Renal cortex interstitium (tissue), 15 donors: ENCODE results near the gene SYNM. TPM values are rescaled to one million over a fixed set of nuclear protein-coding genes. Genes with fewer than 3 reads are reported as not detected.
"Not testable (repeated sequence)": the region's sequence is repeated elsewhere in the genome, so short reads cannot be mapped to it uniquely, and the experiment has no call there.

ENCODE experiments used
- DNase-seq, 11 donors: peaks; one replicate each; pipeline ENCODE4 v3.0.0-alpha.2; 2013; ENCODE audit warnings: low read depth in 9 of 11, low spot score in 4 of 11; ENCODE audit errors: extremely low read depth in 1 of 11
- long read RNA-seq, 16 experiments: transcript quantifications; one replicate each; lab custom pipeline, GENCODE V29; 2026
- polyA plus RNA-seq, 3 donors: library from polyadenylated mRNA; unstranded; fragments of 120-200 nt; gene quantifications; one replicate each; pipeline ENCODE4 v1.2.1, GENCODE V29; 2013; ENCODE audit not compliant: insufficient read length in 3 of 3

The SYNM gene, protein sequence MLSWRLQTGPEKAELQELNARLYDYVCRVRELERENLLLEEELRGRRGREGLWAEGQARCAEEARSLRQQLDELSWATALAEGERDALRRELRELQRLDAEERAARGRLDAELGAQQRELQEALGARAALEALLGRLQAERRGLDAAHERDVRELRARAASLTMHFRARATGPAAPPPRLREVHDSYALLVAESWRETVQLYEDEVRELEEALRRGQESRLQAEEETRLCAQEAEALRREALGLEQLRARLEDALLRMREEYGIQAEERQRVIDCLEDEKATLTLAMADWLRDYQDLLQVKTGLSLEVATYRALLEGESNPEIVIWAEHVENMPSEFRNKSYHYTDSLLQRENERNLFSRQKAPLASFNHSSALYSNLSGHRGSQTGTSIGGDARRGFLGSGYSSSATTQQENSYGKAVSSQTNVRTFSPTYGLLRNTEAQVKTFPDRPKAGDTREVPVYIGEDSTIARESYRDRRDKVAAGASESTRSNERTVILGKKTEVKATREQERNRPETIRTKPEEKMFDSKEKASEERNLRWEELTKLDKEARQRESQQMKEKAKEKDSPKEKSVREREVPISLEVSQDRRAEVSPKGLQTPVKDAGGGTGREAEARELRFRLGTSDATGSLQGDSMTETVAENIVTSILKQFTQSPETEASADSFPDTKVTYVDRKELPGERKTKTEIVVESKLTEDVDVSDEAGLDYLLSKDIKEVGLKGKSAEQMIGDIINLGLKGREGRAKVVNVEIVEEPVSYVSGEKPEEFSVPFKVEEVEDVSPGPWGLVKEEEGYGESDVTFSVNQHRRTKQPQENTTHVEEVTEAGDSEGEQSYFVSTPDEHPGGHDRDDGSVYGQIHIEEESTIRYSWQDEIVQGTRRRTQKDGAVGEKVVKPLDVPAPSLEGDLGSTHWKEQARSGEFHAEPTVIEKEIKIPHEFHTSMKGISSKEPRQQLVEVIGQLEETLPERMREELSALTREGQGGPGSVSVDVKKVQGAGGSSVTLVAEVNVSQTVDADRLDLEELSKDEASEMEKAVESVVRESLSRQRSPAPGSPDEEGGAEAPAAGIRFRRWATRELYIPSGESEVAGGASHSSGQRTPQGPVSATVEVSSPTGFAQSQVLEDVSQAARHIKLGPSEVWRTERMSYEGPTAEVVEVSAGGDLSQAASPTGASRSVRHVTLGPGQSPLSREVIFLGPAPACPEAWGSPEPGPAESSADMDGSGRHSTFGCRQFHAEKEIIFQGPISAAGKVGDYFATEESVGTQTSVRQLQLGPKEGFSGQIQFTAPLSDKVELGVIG (N-terminal part only)
- 1 to 10 TPM; 1.8 to 2.2 (median 1.9) TPM for polyA plus RNA-seq
- long read RNA-seq, donor 1 = 0 reads
- long read RNA-seq, donor 2, full-length matches to known transcripts = 1 of 1 reads
- long read RNA-seq, donor 2, partial matches to known transcripts = 0 of 1 reads
- long read RNA-seq, donor 2, other reads (novel, unspliced or antisense) = 0 of 1 reads
- long read RNA-seq, donor 3, full-length matches to known transcripts = 1 of 1 reads
- long read RNA-seq, donor 3, partial matches to known transcripts = 0 of 1 reads
- long read RNA-seq, donor 3, other reads (novel, unspliced or antisense) = 0 of 1 reads
- long read RNA-seq, donor 4 = 0 reads
- long read RNA-seq, donor 5 = 0 reads
- long read RNA-seq, donor 6 = 0 reads
- long read RNA-seq, donor 7 = 0 reads
- long read RNA-seq, donor 8 = 0 reads
- long read RNA-seq, donor 9 = 0 reads
- long read RNA-seq, donor 10, full-length matches to known transcripts = 3 of 3 reads
- long read RNA-seq, donor 10, partial matches to known transcripts = 0 of 3 reads
- long read RNA-seq, donor 10, other reads (novel, unspliced or antisense) = 0 of 3 reads
- long read RNA-seq, donor 11 = 0 reads
- long read RNA-seq, donor 12 = 0 reads
- long read RNA-seq, donor 13 = 0 reads
- long read RNA-seq, donor 14 = 0 reads
- long read RNA-seq, donor 15 = 0 reads
- long read RNA-seq, donor 16 = 0 reads

GRCh38 chr15:99104788-99105513 is at the start of gene SYNM:
Gene SYNM (plus strand): TSS chr15:99105080. CDS start chr15:99105200, 120 bp downstream.
- DNase-seq = peak in 6 of 11 donors; percentile 60 to 76 (median 64)

- DNase-seq = no peak
Measured at GRCh38 chr15:99055555-99056134, 49.2 kb upstream of the SYNM start.

DNA sequence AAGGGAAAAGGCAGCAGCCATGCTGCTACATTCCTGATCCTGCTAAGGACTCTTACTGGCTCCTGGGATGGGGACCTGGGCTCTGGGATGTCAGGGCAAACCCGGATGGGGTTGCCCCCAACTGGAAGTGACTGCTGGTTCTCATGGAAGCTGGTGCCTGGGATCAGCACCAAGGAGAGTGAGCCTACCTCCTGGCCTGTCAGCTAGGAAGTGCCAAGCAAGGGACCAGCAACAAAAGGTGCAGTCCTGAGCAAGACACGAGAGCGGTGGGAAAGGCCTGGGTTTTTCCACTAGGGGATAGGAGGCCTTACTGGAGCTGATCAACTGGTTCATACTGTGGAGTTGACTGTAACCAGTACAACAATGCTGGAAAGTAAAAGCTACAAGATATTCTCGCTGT is 47.9 kb upstream of the SYNM start:
- DNase-seq = no peak

DNA sequence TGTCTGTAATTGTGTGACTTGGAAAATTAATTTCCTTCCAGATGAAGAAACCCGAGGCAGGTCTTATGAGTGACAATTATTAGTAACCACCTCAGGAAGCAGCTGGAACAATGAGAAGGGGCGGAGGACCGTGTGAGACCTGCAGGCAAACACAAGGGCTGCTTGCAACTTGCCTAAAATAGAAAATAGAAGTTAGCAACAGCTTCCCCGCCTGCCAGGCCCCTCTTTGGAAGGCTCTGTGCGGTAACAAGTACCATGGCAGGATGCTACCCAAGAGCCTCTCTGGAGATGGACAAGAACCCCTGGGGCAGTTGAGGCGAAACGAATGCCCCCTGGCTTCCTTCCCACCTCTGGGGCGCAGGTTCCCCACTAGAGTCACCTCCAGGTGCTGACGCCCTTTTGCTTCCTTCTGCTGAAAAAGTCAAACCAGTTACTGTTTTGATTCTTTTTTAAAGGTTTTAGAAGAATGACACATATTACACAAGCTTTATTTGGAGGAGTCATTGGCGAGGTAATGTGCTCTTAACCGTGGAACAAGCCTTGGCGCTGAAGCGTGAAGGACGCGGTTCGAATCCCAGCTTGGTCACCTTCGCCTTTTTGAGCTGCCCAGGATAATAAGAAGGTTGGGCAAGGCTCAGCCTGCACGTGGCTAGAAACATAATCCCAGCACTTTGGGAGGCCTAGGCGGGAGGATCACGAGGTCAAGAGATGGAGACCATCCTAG is 47.0 kb upstream of the SYNM start:
- no peak for DNase-seq

- peak in 2 of 11 donors; percentile 12 to 19 for DNase-seq
Measured at GRCh38 chr15:99058421-99058870, 46.4 kb upstream of the SYNM start.

GRCh38 chr15:99059010-99059981 is 45.6 kb upstream of the SYNM start:
- peak in 10 of 11 donors; percentile 51 to 75 (median 66) for DNase-seq

DNA sequence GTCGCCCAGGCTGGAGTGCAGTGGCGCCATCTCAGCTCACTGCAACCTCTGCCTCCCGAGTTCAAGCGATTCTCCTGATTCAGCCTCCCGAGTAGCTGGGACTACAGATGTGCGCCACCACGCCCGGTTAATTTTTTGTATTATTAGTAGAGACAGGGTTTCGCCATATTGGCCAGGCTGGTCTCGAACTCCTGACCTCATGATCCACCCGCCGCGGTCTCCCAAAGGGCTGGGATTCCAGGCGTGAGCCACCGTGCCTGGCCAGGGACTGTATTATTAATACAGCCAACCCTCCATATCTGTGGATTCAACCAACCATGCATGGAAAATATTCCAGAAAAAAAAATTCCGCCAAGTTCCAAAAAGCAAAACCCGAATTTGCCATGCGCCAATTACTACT is 44.7 kb upstream of the SYNM start:
- not testable (repeated sequence) for DNase-seq

- no peak for DNase-seq
Measured at GRCh38 chr15:99062226-99062625, 42.7 kb upstream of the SYNM start.

GRCh38 chr15:99068186-99068585 is 36.7 kb upstream of the SYNM start:
- DNase-seq = no peak

DNA sequence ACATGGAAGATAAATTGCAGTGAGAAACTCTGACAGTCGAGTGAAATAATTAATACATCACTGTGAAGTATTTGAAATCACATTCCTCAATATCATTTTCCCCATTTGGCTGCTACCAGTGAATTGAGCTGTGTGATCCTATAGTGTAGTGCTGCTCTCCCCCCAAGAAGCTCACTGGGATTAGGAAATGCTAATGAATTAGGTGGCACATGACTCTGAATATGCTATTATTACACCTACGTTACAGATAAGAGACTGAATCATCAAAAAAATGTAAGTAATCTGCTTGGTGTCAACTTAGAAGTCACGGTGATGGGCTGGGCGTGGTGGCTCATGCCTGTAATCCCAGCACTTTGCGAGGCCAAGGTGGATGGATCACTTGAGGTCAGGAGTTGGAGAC is 34.7 kb upstream of the SYNM start:
- DNase-seq = no peak

GRCh38 chr15:99071091-99071680 is 33.7 kb upstream of the SYNM start:
- DNase-seq = no peak

DNA sequence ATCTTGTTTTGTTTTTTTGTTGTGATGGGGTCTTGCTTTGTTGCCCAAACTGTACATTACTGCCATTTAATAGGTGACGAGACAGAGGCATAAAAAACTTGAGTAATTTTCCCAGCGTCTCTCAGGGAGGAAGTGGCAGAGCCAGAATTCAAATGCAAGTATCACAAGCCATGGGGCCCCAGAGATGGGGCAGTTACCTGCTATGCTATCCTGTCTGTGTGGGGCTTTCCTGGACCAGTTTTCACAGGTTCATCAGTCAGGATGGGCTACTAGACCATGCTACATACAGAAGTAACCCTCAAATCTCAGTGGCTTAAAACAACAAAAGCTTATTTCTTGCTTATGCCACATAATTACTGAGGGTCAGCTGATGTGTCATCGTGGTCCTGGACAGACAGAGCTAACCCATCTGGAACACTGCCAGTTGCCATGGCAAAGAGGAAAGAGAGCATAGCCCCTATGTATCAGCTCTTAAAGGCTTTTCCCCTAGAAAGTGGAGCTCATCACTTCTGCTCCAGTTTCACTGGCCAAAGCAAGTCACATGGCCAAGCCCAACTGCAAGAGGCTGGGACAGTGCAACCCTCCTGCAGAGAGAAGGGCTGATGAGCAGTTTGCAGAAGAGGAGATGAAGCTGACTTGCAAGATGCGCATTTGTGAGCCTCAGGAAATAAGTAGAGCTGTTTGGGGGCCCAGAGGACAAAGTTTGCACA is 31.7 kb upstream of the SYNM start:
- DNase-seq = no peak

DNA sequence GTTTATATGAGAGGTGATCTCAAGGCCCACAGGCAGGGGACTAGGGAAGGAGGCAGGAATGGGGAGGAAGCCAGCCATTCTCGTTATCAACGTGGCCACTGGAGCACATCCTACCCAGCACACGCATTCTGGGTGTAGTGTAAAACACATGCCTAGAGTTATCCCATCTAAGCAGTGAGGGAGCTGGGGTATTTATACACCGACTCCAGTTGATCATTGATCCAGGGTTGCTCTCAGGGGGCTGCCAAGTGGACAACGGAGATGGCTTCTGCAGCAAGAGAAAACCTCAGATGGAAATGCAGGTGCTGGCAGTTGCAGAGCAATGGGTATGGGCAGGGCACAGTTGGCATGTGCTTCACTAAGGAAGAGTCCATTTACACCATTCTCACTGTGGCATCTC is 30.4 kb upstream of the SYNM start:
- DNase-seq = no peak

DNA sequence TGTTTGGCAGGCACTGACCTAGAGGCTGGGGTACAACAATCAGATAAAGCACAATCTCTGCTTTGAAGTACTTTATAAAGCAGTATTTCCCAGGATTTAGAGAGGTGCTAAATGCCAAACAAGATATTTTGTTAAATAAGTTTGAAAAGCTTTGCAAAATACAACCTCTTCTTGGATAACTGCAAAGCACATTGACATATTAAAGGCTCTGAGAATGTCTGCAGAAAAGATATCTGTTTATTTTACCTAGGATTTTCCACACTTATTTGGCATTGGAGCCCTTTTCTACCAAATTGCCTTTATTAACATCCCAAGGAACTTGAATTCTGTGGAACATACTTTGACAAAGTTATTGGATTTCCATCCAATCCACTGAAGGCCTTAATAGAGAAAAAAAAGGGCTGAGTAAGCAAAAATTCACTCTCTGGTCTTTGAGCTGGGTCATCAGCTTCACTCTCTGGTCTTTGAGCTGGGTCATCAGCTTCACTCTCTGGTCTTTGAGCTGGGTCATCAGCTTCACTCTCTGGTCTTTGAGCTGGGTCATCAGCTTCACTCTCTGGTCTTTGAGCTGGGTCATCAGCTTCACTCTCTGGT is 29.7 kb upstream of the SYNM start:
- not testable (repeated sequence) for DNase-seq
